HCT116 (cell line): ENCODE measurements around the gene RASSF3.

Experiments
- ATF3 ChIP-seq: IDR thresholded peaks from 2 replicates; pipeline ENCODE4 v1.6.1; 2012
- CTCF ChIP-seq, 3 experiments: fragments of 200-600 bp in 1 of 3; sonication (generic) in 1 of 3; IDR thresholded peaks in 2 of 3; conservative IDR thresholded peaks in 1 of 3; 2 replicates each; pipeline ENCODE4 v1.5.1; 2012 to 2017; ENCODE audit warnings: low read depth in 2 of 3, low read length in 2 of 3, antibody characterized with exemption in 1 of 3, borderline replicate concordance in 1 of 3, control low read depth in 1 of 3, mild to moderate bottlenecking in 1 of 3, mixed read lengths in 1 of 3, mixed run types in 1 of 3, moderate library complexity in 1 of 3; ENCODE audit not compliant: insufficient read depth in 1 of 3
- EZH2 ChIP-seq: fragments of 200-600 bp; sonication (generic); IDR thresholded peaks from 2 replicates; pipeline ENCODE4 v1.6.1; 2017; ENCODE audit warnings: antibody characterized with exemption, mixed run types
- POLR2AphosphoS5 ChIP-seq: IDR thresholded peaks from 2 replicates; pipeline ENCODE4 v1.6.1; 2011; ENCODE audit warnings: mild to moderate bottlenecking, low read depth, low read length, moderate library complexity
- SIN3A ChIP-seq: IDR thresholded peaks from 2 replicates; pipeline ENCODE4 v1.6.1; 2012; ENCODE audit warnings: low read depth
- SP1 ChIP-seq: IDR thresholded peaks from 2 replicates; pipeline ENCODE4 v1.6.1; 2012; ENCODE audit warnings: low read depth
- YY1 ChIP-seq: IDR thresholded peaks from 2 replicates; pipeline ENCODE4 v1.6.1; 2011; ENCODE audit warnings: low read length, low read depth, moderate library complexity, mild to moderate bottlenecking; ENCODE audit not compliant: insufficient replicate concordance; ENCODE audit errors: extremely low read depth
- ZNF274 ChIP-seq: fragments of 200-500 bp; sonication (Bioruptor generic); IDR thresholded peaks from 2 replicates; pipeline ENCODE4 v1.6.1; 2014; ENCODE audit warnings: mild to moderate bottlenecking, low read depth, low read length, inconsistent platforms

GRCh38 chr12:64673490-64674169 is 63.3 kb downstream of the RASSF3 start:
- no peak for TF ChIP-seq CTCF (IDR thresholded peaks at IDR 0.05 in 2 of 3, conservative IDR thresholded peaks at IDR 0.05 in 1 of 3; ENCODE audit: borderline replicate concordance in 1 of 3, insufficient read depth in 1 of 3, low read depth in 2 of 3, low read length in 2 of 3)
- no peak for TF ChIP-seq SP1
- TF ChIP-seq POLR2AphosphoS5: no peak
- no peak for TF ChIP-seq YY1
- no peak for TF ChIP-seq ATF3
- no peak for TF ChIP-seq SIN3A
- TF ChIP-seq EZH2: no peak
- TF ChIP-seq ZNF274: no peak
